GM21515 (cell line): ENCODE results near the gene DRC7.
"Not testable (repeated sequence)": the region's sequence is repeated elsewhere in the genome, so short reads cannot be mapped to it uniquely, and the experiment has no call there.

Experiments
- ATAC-seq: cut with Tn5 transposase; IDR thresholded peaks from one replicate; pipeline ENCODE4 v1.9.1; 2021; ENCODE audit not compliant: unreplicated experiment

DRC7 gene

DNA sequence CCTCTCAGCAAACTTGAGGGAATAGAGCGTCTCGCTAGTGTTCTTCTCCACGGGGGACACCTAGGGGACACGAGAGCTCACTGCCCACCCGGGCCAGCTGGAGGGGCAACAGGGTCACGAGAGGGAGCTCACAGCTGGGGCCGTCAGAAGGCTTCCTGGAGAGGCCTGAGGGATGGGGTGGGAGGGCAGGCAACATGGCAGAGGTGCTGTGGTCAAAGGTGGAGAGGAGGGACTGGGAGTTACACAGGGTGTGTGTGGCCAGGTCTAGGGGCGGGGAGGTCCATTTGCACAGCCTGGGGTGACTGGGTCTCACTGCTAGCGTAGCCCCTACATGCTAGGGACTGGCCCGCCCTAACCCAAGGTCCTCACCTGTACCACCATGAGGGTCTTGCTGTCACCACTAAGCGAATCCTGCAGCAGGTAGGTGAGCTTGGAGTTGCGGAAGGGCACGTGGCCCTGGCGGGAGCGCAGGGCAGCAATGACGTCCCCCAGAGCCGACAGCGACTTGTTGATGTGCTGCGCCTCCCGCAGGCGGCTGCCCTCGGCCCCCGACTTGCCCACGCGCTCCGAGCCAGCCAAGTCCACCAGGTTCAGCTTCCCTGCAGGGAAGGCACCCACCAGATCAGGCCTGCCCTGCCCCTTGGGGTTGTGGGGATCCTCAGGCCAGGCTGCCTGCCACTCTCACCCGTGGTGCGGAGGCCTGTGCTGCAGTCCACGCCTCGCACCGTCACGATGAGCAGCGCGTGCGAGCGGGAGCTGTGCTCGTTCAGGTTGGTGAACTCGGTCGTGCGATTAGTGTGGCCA is 66.0 kb downstream of the DRC7 start:
- no peak for ATAC-seq

- ATAC-seq, result no peak
Measured at GRCh38 chr16:57761301-57761700, 66.7 kb downstream of the DRC7 start.

- no peak for ATAC-seq
Measured at GRCh38 chr16:57761957-57762356, 67.4 kb downstream of the DRC7 start.

DNA sequence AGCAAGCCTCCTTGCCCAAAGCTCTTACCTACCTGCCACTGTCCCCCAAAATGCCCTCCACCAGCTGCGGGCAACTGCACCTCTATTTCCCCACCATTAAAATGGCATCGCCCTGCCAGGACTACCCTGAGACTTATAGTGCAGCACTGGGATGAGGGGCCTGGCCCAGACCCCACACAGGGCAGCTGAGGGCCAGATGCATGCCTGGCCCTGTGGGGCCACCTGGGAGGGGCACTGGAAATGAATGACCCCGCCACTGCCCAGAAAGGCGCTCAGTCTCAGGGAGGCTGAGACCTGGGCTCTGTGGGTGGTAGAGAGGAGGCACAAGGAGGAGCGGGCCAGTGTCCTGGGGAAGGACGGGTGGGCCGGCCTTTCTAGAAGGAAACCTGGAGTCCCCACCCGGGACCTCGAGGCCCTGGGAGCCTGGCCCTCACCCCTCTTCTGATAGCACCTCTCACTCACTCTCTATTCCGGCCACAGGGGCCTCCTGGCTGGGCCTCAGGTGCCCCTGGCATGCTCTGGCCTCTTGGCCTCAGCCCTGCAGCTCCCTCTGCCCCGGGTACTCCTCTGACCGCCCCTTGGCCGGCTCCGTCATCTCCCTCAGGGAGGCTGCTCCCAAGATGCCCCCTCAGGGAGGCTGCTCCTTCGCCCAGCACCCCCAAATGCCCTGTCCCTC is 67.9 kb downstream of the DRC7 start:
- ATAC-seq, result no peak

GRCh38 chr16:57763285-57764005 is 68.8 kb downstream of the DRC7 start:
- no peak for ATAC-seq

DNA sequence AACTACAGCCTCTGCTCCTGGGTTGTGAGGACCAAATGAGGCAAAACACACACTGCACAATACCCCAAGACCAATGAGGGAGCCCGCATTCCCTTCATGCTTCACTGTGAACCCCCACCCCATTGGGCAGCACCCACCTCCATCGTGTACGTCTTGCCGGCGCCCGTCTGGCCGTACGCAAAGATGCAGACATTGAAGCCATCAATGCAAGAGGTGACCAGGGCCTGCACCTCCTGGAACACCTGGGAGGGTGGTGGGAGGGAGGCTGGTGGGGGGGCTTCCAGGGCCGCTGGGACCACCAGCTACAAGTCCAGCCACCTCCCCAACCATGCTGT is 69.4 kb downstream of the DRC7 start:
- ATAC-seq, result no peak

- no peak for ATAC-seq
Measured at GRCh38 chr16:57764341-57765159, 69.9 kb downstream of the DRC7 start.

DNA sequence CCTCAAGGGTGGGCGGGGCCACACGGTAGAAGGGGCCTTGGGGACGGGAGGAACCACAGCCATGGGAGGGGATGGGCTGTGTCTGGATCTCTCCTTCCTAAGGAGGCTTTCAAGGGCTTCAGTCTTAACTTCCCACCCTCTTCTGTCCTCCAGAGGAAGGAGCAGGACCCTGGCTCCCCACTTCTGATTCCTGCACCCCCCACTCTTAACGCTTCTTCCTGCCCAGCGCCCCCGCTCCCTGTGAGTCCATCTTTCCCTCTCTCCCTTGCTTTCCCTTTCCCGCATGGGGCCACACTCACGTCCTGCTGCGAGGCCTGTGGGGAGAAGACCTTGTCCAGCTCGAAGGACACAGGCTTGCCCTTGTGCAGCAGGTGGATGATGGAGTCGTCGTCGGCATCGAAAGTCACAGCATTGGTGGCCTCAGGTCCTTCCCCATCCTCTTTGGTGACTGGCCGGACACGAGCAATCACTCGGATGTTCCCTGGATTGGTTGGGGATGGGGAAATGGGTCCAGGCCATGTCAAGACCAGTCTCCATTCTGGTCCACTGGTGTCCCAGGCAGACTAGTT is 70.6 kb downstream of the DRC7 start:
- no peak for ATAC-seq

DNA sequence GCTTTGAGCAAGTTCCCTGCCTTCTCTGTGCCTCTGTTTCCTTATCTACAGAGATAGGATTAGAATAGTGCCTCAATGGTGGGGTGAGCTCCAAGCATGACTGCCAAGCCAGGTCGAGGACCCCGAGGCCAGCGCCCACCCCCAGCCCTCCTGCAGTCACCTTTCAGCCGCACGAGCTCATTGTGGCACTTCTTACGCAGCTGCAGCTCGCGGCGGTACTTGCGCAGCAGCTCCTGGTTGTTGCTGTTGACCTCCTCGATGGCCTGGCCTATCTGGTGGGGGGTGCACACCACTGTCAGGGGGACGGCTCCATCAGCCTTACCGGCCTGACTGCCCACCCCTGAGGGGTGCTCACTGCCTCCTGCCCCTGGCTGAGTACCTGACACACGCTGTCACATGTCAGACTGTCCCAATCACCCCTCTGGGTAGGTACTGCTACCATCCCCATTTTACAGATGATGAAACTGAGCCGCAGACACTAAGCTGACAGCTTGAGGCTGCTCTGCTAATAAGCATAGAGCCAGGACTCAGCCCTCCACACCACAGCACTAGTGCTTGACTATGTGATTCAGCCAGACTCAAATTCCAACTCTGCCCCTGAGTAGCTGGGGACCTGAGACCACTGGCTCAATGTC is 72.2 kb downstream of the DRC7 start:
- ATAC-seq, result no peak

GRCh38 chr16:57769541-57770145 is 75.0 kb downstream of the DRC7 start:
- ATAC-seq, result no peak

DNA sequence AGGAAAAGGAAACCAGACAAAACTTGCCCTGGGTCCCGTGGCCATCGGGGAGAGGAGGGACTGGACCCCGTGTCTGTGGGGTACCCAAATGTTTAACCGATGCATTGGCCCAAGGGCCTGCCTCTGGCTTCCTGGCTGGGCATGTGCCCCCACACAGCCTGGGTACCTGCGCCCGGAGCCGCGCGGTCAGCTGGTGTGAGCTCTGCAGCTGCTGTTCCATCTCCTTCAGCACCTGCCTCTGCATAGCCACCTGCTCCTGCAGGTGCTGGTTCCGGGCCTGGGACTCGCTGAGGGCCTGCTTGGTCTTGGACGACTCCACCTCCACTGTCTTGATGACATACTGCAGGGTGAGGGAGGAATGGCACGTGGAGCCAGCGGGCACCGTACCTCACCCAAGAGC is 75.8 kb downstream of the DRC7 start:
- no peak for ATAC-seq

- no peak for ATAC-seq
Measured at GRCh38 chr16:57771141-57771785, 76.7 kb downstream of the DRC7 start.

GRCh38 chr16:57773019-57773418 is 78.4 kb downstream of the DRC7 start:
- ATAC-seq, result no peak

- ATAC-seq, result no peak
Measured at GRCh38 chr16:57773655-57774295, 79.2 kb downstream of the DRC7 start.

GRCh38 chr16:57774705-57775285 is 80.2 kb downstream of the DRC7 start:
- ATAC-seq, result no peak

- no peak for ATAC-seq
Measured at GRCh38 chr16:57775661-57776469, 81.3 kb downstream of the DRC7 start.

DNA sequence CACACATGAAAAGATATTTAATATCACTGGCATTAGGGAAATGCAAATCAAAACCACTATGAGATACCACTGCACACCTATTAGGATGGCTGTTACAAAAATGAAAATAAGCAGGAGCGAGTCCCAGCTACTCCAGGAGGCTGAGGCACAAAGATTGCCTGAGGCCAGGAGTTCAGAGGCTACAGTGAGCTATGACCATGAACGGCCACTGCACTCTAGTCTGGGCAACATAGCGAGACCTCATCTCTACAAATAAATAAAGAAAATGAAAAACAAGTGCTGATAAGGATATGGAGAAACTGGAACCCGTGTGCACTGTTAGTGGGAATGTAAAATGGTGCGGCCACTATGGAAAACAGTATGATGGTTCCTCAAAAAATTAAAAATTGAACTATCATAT is 84.1 kb downstream of the DRC7 start:
- no peak for ATAC-seq

GRCh38 chr16:57779836-57780235 is 85.2 kb downstream of the DRC7 start:
- not testable (repeated sequence) for ATAC-seq
